GM12892 (cell line): ENCODE data around the gene U2AF1.
"Not testable (repeated sequence)": the region's sequence is repeated elsewhere in the genome, so short reads cannot be mapped to it uniquely, and the experiment has no call there.

Experiments
- POLR2A ChIP-seq: IDR thresholded peaks from 2 replicates; pipeline ENCODE4 v1.6.1; 2011; ENCODE audit warnings: low read depth, low read length, control low read depth
- POLR2AphosphoS5 ChIP-seq: IDR thresholded peaks from 2 replicates; pipeline ENCODE4 v1.6.1; 2011; ENCODE audit warnings: low read depth, low read length, control low read depth
- TAF1 ChIP-seq: IDR thresholded peaks from 2 replicates; pipeline ENCODE4 v1.6.1; 2011; ENCODE audit warnings: low read depth, mild to moderate bottlenecking, control low read depth, low read length, borderline replicate concordance

DNA sequence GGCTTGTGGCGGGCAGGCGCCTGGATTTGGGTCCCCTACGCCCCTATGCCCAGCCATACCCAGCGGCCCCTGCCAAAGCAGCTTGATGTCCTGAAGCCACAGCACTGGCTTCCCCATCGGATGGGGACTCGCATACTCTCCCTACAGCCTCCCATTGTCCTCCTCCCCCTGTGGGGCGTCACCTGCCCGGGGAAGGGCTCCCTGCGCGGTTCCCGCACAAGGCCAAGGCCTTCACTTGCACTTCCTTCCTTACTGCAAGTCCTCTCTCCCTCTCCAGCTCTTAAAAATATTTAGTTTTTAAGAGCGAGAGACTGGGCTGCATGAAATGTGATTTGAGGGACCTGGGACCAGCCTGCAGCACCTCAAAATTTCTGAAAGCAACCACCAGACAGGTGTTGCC lies 40.7 kb downstream of the U2AF1 start:
- TF ChIP-seq POLR2A, POLR2AphosphoS5, TAF1: not testable (repeated sequence)
